Osteoblast (primary cell): Measurements from ENCODE around the gene BBC3. TPM values are rescaled to one million over a fixed set of nuclear protein-coding genes. Genes with fewer than 3 reads are reported as not detected.

ENCODE experiments used
- DNase-seq: peaks from one replicate; pipeline ENCODE4 v3.0.0; 2011; ENCODE audit warnings: low spot score, mixed read lengths; ENCODE audit not compliant: insufficient read length; ENCODE audit errors: missing footprints
- H2AFZ ChIP-seq: 2 replicates; pipeline ENCODE4 v1.6.0; 2011; ENCODE audit warnings: mild to moderate bottlenecking, low read length
- H3K27ac ChIP-seq: 2 replicates; pipeline ENCODE4 v1.5.1; 2011; ENCODE audit warnings: mild to moderate bottlenecking, low read depth, low read length, moderate library complexity
- H3K27me3 ChIP-seq: 2 replicates; pipeline ENCODE4 v1.6.0; 2012; ENCODE audit warnings: mild to moderate bottlenecking, control low read depth, inconsistent platforms, low read length, moderate library complexity; ENCODE audit not compliant: insufficient read depth
- H3K36me3 ChIP-seq: 2 replicates; pipeline ENCODE4 v1.5.1; 2011; ENCODE audit warnings: mild to moderate bottlenecking, low read length, control low read depth, moderate library complexity; ENCODE audit not compliant: insufficient read depth
- H3K4me1 ChIP-seq: 2 replicates; pipeline ENCODE4 v1.5.1; 2011; ENCODE audit warnings: mild to moderate bottlenecking, low read length, control low read depth, moderate library complexity; ENCODE audit not compliant: insufficient read depth
- H3K4me2 ChIP-seq: 2 replicates; pipeline ENCODE4 v1.6.0; 2011; ENCODE audit warnings: mild to moderate bottlenecking, low read length; ENCODE audit not compliant: insufficient read depth
- H3K4me3 ChIP-seq: fragments of 200-600 bp; sonication (generic); 3 replicates; pipeline ENCODE4 v1.5.1; 2012; ENCODE audit warnings: mild to moderate bottlenecking, low read length, inconsistent platforms; ENCODE audit not compliant: insufficient read depth
- H3K79me2 ChIP-seq: 2 replicates; pipeline ENCODE4 v1.6.0; 2012; ENCODE audit warnings: mild to moderate bottlenecking, low read length, control low read depth, inconsistent platforms; ENCODE audit not compliant: insufficient read depth
- H3K9me3 ChIP-seq: 2 replicates; pipeline ENCODE4 v1.5.1; 2011; ENCODE audit warnings: low read depth, low read length, control low read depth
- H4K20me1 ChIP-seq: 2 replicates; pipeline ENCODE4 v1.6.0; 2012; ENCODE audit warnings: mild to moderate bottlenecking, low read length, control low read depth; ENCODE audit not compliant: insufficient read depth
- CTCF ChIP-seq: IDR thresholded peaks from 2 replicates; pipeline ENCODE4 v1.5.1; 2011; ENCODE audit warnings: mild to moderate bottlenecking, low read depth, low read length, moderate library complexity; ENCODE audit errors: extremely low read depth
- total RNA-seq: library from RNA; depleted of rRNA; stranded (reverse); fragments of >200 nt; gene quantifications from 2 replicates; pipeline ENCODE4 v1.2.3, GENCODE V29; 2012

The BBC3 gene
- total RNA-seq, 1 donor: 28.2 TPM

GRCh38 chr19:47274891-47275761 is 44.1 kb upstream of the BBC3 start:
- H3K9me3 ChIP-seq: no peaks in the 10 kb centered on the region
- peaks cover 12% of the 10 kb centered on the region for H3K36me3 ChIP-seq
- peaks cover 48% of the 10 kb centered on the region for H3K4me1 ChIP-seq
- H3K27me3 ChIP-seq: no peaks in the 10 kb centered on the region
- H3K4me3 ChIP-seq: peak overlapping the region; percentile 68
- peak; percentile 87 for DNase-seq
- H3K4me2 ChIP-seq: peak overlapping the region; percentile 83
- no peaks in the 10 kb centered on the region for H3K79me2 ChIP-seq
- H3K27ac ChIP-seq: peak overlapping the region; percentile 96
- TF ChIP-seq CTCF: no peak
- no peak overlapping the region for H2AFZ ChIP-seq
- H4K20me1 ChIP-seq: peaks cover 12% of the 10 kb centered on the region

- TF ChIP-seq CTCF: no peak
- peak; percentile 98 for DNase-seq
- Histone ChIP-seq H4K20me1 (peaks cover 12% of the 10 kb centered on the region), H3K9me3 (no peaks in the 10 kb centered on the region), H3K4me3 (peak within 1 kb of the TSS; percentile 87), H3K36me3 (peaks cover 13% of the 10 kb centered on the region), H3K4me2 (peak within 1 kb of the TSS; percentile 99), H3K4me1 (peaks cover 48% of the 10 kb centered on the region), H3K79me2 (no peaks in the 10 kb centered on the region), H2AFZ (peak within 1 kb of the TSS; percentile 82), H3K27ac (peak within 1 kb of the TSS; percentile 98), H3K27me3 (no peaks in the 10 kb centered on the region)
Measured at GRCh38 chr19:47274071-47274890, 43.3 kb upstream of the BBC3 start, which contains the start of gene INAFM1. Gene INAFM1 (plus strand): TSS chr19:47274885. CDS start chr19:47274920, 35 bp downstream.

GRCh38 chr19:47273313-47274070 is 42.5 kb upstream of the BBC3 start:
- H4K20me1 ChIP-seq: peaks cover 15% of the 10 kb centered on the region
- peak overlapping the region; percentile 82 for H2AFZ ChIP-seq
- H3K79me2 ChIP-seq: peaks cover 2% of the 10 kb centered on the region
- peak overlapping the region; percentile 99 for H3K4me2 ChIP-seq
- H3K9me3 ChIP-seq: no peaks in the 10 kb centered on the region
- H3K4me1 ChIP-seq: peaks cover 47% of the 10 kb centered on the region
- no peaks in the 10 kb centered on the region for H3K27me3 ChIP-seq
- TF ChIP-seq CTCF: no peak
- peak; percentile 100 for DNase-seq
- H3K36me3 ChIP-seq: peaks cover 13% of the 10 kb centered on the region
- peak overlapping the region; percentile 98 for H3K27ac ChIP-seq
- peak overlapping the region; percentile 87 for H3K4me3 ChIP-seq
